Adrenal gland (tissue), 5 donors: ENCODE measurements around the gene MET.

Experiments
- CTCF ChIP-seq, 6 experiments: fragments of 450-650 bp in 4 of 6; fragments of 200-600 bp in 2 of 6; sonication (generic) in 1 of 6; IDR thresholded peaks; 1 replicate in 5 of 6; 2 replicates in 1 of 6; pipeline versions ENCODE4 v1.5.1 to v1.8.0; 2016 to 2021; ENCODE audit warnings: antibody characterized with exemption in 6 of 6, mild to moderate bottlenecking in 2 of 6, moderate library complexity in 1 of 6
- POLR2A ChIP-seq, 2 donors: fragments of 450-650 bp; IDR thresholded peaks; one replicate each; pipeline ENCODE4 v1.6.1; 2017; ENCODE audit warnings: antibody characterized with exemption in 2 of 2, mild to moderate bottlenecking in 2 of 2, moderate library complexity in 1 of 2
- donor health status: DM: no; HTN: no; CAD: no.

- TF ChIP-seq POLR2A (IDR thresholded peaks at IDR 0.05): no peak
- no peak for TF ChIP-seq CTCF (IDR thresholded peaks at IDR 0.05)
These were observed 118.0 kb downstream of the MET start for GRCh38 chr7:116790025-116790424.
